ENCODE results near the gene BCL7B.
"Not testable (repeated sequence)": the region's sequence is repeated elsewhere in the genome, so short reads cannot be mapped to it uniquely, and the experiment has no call there.

BCL7B gene

DNA sequence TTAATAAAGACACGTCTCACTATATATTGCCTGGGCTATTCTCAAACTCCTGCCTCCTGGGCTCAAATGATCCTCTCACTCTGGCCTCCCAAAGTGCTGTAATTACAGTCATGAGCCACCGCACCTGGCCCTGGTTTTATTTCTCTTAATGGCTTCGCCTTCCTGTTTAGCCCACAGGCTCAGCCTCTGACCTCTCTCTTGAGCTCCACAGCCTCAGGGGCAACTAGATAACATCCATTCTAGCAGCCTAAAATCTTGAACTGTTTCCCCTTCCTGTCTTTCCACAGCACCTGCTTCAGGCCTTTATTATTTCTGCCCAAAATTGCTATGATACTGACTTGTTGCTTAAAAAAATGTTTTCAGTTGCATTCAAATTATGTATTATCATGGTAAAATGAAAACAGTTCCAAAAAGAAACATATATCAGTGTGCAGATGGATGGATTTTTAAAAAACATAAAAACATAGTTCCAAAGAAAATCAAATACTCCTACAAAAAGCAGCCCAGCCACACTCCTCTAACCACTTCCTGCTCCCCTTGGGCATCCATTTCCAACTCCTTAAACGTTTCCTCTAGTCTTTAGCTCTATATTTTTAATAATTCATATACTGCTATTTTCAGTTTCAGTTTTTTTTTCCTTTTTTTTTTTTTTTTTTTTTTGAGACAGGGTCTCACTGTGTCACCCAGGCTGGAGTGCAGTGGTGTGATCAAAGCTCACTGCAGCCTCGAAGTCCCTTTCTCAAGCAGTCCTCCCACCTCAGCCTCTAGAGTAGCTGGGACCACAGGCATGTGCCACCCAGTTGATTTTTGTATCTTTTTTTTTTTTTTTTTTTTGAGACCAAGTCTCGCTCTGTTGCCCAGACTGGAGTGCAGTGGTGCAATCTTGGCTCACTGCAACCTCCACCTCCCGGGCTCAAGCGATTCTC is 30.3 kb downstream of the BCL7B start:
- no peak for TF ChIP-seq CTCF (IDR thresholded peaks at IDR 0.05; ENCODE audit: low read depth, low read length)
- no peak overlapping the region for H3K4me3 ChIP-seq (ENCODE audit: low read depth, low read length)

DNA sequence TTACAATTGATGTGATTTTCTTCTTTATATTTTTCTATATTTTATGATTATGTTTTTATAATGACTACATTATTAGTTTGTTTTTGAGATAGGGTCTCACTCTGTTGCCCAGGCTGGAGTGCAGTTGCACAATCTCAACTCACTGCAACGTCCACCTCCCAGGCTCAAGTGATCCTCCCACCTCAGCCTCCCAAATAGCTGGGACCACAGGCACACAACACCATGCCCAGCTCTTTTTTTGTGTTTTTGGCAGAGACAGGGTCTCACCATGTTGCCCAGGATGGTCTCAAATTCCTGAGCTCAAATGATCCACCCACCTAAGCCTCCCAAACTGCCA is 31.4 kb downstream of the BCL7B start:
- not testable (repeated sequence) for H3K4me3 ChIP-seq (ENCODE audit: low read depth, low read length)

DNA sequence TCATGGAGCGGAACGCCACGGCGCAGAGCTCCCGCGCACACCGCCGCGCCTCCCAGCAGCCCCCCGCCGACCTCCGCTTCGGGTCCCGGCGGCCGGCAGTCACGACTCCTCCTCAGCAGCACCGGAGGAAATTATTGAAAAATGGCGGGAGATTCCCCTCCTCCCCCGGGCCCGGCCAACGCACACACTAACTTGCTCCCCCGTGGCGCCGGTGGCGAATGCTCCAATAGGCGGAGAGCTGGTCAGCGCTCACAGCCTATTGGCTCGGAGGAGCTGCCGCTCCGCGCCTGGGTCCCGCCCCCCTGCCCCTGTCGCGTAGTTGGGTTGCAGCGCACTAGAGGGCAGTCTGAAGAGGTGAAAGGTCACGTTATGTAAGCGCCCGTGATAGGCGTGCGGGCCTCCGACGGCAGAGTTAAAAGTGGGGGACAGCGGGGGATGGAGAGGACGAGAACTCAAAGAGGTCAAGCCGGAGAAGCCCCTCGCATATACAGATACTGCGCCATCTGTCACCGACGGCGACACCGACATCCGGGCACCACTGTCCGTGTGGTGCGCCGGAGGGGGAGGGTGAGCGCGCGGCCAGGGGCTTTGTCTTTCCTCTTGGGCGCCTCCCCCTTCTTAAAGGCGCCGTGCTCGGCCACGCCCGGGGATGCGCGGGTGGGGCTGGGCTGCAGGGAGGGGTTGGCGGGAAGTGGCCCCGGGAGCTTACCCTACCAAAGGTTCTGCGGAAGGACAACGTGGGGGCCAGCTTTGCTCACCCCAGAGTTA is 35.2 kb downstream of the BCL7B start, which contains the start of gene BAZ1B:
Gene BAZ1B (minus strand): TSS at position 189 of the 768 bp plus-strand sequence. CDS start 360 bp downstream, outside the sequence.
- peak within 1 kb of the TSS; percentile 80 for H3K4me3 ChIP-seq (ENCODE audit: low read depth, low read length)
- no peak for TF ChIP-seq CTCF (IDR thresholded peaks at IDR 0.05; ENCODE audit: low read depth, low read length)

DNA sequence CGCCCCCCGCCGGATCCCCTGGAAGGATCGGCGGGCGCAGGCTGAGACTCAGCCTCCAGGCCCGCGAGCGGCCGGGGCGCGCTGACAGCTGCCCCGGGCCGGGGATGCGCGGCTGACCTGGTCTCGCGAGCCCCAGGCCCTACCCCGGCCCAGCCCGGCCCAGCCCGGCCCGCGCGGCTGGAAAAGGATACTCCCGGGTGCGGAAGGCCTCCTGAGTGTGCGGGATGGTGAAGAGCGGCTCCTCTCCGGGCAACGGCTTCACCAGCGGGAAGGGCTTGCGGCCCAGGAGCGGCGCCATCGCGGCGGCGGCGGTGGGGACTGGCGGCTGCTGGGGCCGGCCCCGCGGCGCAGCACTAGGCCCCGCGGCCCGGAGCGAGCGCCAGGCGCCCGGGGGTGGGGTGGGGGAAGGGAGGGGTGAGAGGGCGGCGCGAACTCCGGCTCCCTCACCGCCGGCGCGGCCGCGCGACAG is 35.8 kb downstream of the BCL7B start:
- TF ChIP-seq CTCF (IDR thresholded peaks at IDR 0.05; ENCODE audit: low read depth, low read length) = no peak
- peak overlapping the region; percentile 80 for H3K4me3 ChIP-seq (ENCODE audit: low read depth, low read length)

DNA sequence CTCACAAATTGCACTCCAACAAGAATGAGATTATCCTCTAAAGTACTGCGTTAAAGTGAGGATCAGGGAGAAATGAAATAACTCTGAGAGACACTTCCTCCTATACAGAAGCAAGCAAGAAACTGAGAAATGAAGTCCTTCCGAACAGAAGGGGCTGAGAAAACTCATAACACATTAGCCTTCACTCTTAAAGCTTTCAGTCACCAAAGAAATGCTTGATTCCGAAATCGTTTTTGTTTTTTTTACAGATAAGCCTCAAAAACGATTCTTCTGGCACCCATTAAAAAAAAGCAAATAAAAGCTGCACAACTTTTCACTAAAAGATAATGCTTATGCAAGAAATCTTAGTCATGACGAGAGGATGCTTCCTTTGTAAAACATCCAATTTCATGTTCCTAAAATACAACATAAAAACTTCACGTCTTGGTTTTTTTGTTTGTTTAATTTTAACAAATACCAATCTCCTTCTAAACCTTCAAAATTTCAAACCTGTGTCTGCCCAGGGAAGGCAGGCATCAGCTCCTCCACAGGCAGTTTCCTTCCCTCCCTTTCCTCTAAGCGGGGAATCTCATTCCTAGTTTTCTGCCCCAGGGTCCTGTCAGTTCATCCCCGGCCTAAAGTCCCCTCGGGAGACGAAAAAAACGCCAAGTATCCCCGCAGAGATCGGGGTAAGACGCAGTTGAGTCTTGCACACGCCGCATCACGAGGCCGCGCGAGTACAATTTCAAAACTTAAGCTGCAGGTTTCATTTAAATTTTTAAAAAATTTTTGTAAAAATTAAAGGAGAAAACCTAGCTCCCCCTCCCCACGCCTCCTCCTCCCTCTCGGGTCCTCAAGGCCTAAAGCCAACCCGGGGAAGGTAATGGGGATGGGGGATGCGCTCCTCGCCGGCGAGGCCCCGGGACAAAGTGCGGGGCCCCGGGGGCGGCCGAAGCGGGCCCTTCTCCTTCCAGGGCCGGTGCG is 36.5 kb downstream of the BCL7B start:
- peak overlapping the region; percentile 80 for H3K4me3 ChIP-seq (ENCODE audit: low read depth, low read length)
- TF ChIP-seq CTCF (IDR thresholded peaks at IDR 0.05; ENCODE audit: low read depth, low read length) = no peak

DNA sequence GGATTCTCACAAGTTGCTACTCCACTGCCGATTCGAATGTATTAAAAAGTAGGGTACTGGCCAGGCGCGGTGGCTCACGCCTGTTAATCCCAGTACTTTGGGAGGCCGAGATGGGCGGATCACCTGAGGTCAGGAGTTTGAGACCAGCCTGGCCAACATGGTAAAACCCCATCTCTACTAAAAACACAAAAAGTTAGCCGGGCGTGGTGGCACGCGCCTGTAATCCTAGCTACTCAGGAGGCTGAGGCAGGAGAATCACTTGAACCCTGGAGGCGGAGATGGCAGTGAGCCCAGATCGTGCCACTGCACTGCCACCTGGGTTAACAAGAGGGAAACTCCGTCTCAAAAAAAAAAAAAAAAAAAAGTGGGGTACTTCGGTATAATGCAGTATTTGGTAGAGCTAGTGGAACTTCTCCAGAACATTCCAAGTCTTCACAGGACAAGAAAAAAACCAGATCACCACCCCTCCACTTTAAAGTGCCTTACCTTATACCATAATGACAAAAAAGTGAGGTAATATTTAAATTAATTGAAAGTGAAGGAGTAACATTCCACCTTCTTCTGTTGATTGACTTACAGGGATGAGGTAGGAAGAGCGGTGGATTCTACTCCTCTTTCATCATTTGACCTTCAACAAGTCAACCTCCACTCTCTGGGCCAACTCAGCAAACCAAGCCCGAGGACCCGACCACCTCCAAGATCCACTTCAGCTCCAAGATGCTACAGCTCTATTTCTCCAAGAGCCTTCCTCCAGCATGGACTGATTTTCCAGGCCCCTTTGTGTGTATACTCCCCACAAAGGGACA is 37.4 kb downstream of the BCL7B start:
- peak overlapping the region; percentile 80 for H3K4me3 ChIP-seq (ENCODE audit: low read depth, low read length)
- TF ChIP-seq CTCF (IDR thresholded peaks at IDR 0.05; ENCODE audit: low read depth, low read length) = no peak
